ENCODE measurements around the gene MAD1L1.
A peak's percentile ranks its signal among the peaks of the same experiment; 100 is the strongest.

MAD1L1 gene

GRCh38 chr7:2033586-2034135 lies 199.1 kb downstream of the MAD1L1 start:
- H3K4me3 ChIP-seq (ENCODE audit: control insufficient read depth, low read depth, low read length): no peak overlapping the region
- DNase-seq (ENCODE audit: low read depth): no peak
- no peak for TF ChIP-seq CTCF (conservative IDR thresholded peaks at IDR 0.05; ENCODE audit: control insufficient read depth, insufficient read depth, low read depth, low read length)

- TF ChIP-seq CTCF (conservative IDR thresholded peaks at IDR 0.05; ENCODE audit: control insufficient read depth, insufficient read depth, low read depth, low read length): no peak
- H3K4me3 ChIP-seq (ENCODE audit: control insufficient read depth, low read depth, low read length): no peak overlapping the region
- no peak for DNase-seq (ENCODE audit: low read depth)
Observed at GRCh38 chr7:2032876-2033407, 199.8 kb downstream of the MAD1L1 start.

GRCh38 chr7:2032030-2032875 lies 200.5 kb downstream of the MAD1L1 start:
- no peak overlapping the region for H3K4me3 ChIP-seq (ENCODE audit: control insufficient read depth, low read depth, low read length)
- peak; percentile 39 for DNase-seq (ENCODE audit: low read depth)
- TF ChIP-seq CTCF (conservative IDR thresholded peaks at IDR 0.05; ENCODE audit: control insufficient read depth, insufficient read depth, low read depth, low read length): no peak

GRCh38 chr7:2031451-2031845 lies 201.3 kb downstream of the MAD1L1 start:
- DNase-seq (ENCODE audit: low read depth): no peak
- TF ChIP-seq CTCF (conservative IDR thresholded peaks at IDR 0.05; ENCODE audit: control insufficient read depth, insufficient read depth, low read depth, low read length): no peak
- no peak overlapping the region for H3K4me3 ChIP-seq (ENCODE audit: control insufficient read depth, low read depth, low read length)

GRCh38 chr7:2030475-2031450 lies 202.0 kb downstream of the MAD1L1 start:
- H3K4me3 ChIP-seq (ENCODE audit: control insufficient read depth, low read depth, low read length): no peak overlapping the region
- TF ChIP-seq CTCF (conservative IDR thresholded peaks at IDR 0.05; ENCODE audit: control insufficient read depth, insufficient read depth, low read depth, low read length): no peak
- DNase-seq (ENCODE audit: low read depth): no peak

GRCh38 chr7:2029936-2030335 lies 202.8 kb downstream of the MAD1L1 start:
- no peak overlapping the region for H3K4me3 ChIP-seq (ENCODE audit: control insufficient read depth, low read depth, low read length)
- no peak for DNase-seq (ENCODE audit: low read depth)
- TF ChIP-seq CTCF (conservative IDR thresholded peaks at IDR 0.05; ENCODE audit: control insufficient read depth, insufficient read depth, low read depth, low read length): no peak

Measured in fibroblast of mammary gland (primary cell).